Stimulated activated CD8-positive, alpha-beta memory T cell treated with anti-CD3 and anti-CD28 coated beads, Interleukin-15, amount 100 ng/mL, for 1 hour (primary cell): ENCODE data around the gene RFX3.

ENCODE experiments used
- DNase-seq: peaks from one replicate; pipeline ENCODE4 v3.0.0-alpha.2; 2020; ENCODE audit warnings: low read depth

RFX3 gene

DNA sequence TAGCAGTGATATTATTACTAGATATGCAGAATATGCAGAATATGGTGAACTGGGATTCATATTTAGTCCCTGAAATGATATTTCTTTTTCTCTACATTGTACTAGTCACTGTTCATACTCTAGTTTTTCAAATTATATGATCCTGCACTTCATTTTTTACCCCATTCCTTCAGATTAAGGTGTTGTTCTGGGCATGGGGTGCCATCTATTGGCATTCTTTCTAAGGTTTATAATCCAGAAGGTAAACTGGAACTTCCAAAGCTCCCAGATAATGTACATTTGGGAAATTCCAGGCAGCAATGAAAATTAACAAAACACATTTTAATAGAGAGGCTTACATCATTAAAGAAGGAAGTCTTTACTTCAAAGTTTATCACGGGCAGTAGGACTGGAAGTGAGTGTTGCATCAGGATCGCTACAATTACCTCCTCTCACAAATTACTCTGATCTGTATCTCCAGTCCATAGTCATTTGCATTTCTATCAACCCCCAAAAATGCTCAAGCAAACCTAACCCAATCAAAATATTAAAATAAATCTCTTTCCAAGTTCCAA, 12.5 kb downstream of the RFX3 start:
- no peak for DNase-seq

DNA sequence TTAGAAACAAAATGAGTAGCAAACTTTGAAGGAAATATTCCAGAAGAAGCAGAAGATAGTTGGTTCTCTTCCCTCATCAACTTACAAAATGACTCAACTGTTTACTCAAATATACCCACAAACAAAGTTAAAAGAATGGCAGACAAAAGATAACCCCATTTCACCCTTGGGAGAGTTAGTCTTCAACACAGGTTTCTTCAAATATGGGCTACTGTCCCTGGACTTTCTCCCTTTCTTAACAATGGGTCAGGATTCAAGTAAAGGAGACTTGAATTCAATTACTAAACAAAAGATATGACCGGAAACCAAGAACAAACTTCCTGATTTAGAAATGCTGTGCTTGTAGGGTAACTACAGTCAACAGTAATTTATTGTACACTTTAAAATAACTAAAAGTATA, 14.2 kb downstream of the RFX3 start:
- DNase-seq: no peak

DNA sequence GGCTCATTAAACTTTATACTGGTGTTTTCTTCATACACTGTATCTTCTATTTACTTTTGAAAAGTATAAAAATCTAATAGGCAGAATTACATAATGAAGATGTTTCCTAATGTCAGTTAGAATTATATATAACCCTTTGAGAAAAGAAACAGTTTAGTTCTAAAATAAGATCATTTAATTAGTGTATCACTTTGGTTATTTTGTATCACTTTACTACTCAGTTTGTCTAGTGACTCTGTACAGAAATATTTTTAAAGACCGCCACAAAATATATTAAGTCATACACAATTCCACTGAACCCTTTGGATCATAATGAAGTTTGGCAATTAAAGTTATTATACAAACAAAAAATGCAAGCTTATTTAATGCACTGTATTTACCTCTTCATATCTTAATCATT, 15.0 kb downstream of the RFX3 start:
- DNase-seq: no peak

DNA sequence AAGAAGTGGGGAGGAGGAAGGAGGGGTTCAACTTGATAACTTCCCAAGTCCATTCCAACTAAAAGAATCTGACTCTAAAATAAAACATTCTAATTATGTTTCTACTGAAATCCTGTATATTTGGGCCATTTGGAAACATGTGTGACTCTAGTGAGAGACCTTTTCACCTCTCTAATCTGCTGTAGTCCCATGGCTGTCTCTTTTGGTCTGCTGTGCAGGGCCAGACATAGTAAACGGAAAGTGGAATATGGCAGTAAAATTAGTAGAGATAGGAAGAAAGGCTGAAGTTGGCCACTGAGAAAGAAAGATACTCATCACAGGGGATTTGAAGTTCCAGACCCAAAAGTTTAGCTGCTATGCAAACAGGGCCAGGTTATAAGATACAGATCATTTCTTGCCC, 15.9 kb downstream of the RFX3 start:
- DNase-seq: no peak

DNA sequence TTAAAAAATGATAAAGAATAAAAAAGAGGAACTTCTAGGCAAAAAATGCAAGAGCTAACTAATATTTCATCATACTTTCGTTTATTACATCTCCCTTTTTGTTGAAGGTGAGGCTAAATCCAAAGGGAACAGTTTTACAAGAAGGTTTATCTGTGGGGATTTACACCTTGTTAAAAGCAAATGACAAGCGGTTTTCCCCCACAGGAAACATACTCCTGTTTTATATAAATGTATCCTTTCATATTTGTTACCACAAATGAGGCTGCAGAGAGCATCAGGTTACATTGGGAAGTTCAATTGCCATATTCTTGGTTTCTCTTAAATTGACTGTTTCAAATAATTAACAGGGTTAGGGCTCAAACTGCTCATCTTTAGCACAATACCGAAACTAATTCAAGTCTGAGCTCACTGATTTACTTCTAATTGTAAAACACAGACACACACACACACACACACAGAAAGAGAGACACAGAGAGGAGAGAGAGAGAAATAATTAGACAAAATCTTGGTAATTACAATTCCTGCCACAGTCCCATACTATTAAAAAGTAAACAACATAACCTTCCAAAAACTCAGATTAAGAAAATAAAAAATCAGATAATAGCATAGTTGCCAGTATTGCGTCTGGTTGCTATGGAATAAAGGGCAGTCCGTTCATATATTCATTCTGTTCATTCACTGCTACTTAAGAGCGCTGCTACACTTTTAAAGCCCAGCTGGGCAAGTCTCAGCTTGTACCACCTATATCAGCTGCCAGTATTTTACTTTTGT, 17.1 kb downstream of the RFX3 start:
- DNase-seq: no peak

DNA sequence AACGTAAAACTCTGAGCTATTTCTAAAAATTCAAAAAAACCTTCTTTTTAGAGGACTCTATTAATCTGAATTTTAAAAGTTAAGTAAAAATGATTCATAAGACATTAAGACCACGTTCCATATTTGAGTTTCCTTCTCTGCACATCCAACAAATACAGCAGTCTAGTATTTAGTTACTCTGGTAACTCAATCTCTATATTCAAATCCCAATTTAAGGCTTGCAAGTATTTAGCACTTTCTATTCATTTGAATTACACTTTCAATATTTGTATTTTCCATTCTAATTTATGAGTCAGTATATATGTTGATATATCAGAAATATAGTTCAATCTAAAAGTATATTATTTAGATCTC, 17.7 kb downstream of the RFX3 start:
- no peak for DNase-seq

DNA sequence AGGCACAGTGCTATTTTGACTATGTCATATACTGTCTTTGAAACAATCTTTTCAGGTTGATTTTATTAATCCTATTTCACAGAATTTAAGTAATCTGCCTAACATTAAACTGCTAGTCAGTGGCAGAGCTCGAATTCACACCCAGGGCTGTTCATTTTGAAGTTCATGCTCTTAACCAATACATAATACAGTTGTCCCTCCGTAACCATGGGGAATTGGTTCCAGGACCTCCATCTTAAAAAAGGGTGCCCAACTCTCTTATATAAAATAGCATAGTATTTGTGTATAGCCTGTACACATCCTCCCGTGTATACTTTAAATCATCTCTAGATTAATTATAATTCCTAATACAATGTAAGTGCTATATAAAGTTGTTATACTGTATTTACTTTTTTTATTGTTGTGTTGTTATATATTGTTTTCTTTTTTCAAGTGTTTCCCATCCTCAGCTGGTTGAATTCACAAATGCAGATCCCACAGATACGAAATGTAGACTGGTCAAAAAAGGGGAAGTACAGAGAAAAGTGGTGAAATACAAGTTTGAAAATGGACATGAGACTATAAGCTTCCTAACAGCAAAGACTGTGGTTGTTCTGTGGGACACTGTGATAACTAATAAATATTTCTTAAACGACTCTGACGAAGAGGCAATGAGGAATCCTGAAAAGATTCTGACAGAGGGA, 18.3 kb downstream of the RFX3 start:
- DNase-seq: no peak

DNA sequence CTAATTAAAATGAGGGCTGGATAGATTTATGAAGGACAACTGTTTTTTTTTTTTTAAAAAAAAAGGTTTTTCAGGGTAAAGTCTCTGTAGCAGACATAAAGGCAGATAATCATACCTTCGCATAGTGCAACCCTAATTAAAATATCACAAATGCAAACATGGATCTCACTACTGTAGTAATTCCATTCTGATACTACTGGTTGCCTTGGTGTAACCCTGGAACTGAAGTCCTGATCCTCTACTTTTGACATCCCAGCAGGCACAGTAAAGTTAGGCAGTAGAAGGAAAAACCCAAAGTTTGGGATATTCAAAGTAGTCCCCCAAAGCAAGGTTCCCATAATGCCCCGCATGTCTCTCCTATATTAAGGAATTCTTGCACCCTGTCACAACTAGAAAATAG, 19.6 kb downstream of the RFX3 start:
- DNase-seq: no peak

DNA sequence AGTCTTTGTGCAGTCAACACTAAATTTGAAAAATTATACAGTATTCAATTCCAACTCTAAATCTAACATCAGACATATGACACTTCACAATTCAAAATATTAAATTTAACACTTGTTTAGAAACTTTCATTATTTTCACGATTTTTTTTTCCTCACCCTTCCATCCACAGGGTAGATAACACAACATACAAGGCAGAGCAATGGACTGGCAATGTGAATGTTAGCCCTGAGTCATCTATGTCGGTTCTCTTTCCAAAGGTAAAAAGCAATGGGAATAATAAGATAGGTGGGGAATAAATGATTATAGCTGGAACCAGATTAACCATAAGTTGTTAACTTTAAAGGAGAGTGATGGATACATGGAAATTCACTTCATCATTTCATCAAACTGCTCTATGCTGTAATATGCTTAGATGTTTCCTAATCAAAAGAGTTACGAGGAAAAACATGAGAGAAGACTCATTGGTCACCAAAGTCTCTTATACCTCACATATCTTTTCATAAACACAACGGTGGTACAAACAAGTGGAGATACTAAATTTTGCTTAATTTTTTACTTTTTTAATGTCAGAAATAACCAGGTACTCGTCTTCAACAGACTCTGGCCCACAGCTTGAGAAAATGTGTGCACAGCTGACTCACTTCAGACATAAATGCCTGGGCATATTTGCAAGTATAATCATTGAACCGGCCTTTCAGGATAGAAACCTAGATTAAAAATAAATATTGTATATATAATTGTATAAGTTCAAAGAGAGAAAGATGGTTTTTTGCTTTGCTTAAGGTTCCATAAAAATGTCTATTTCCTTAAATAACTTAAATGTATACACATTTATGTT, 23.0 kb downstream of the RFX3 start:
- no peak for DNase-seq

DNA sequence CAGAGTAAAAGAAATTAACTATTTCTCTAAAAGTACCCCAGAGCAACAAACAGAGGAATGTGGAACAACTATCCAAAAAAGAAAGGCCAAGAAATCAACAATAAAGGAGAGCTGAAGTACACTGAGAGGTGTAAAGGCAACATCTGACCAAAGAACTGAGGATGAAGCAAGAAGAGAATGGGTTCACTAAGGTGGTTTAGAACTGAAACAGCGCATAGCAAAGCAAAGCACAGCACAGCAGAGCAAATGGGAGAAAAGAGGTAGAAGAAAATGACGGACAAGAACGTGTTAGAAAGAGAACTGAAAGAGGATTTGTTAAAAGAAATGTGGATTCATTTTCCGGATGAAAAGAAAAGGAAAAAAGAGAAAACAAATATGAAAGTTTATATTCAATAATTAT, 25.8 kb downstream of the RFX3 start:
- DNase-seq: no peak

DNA sequence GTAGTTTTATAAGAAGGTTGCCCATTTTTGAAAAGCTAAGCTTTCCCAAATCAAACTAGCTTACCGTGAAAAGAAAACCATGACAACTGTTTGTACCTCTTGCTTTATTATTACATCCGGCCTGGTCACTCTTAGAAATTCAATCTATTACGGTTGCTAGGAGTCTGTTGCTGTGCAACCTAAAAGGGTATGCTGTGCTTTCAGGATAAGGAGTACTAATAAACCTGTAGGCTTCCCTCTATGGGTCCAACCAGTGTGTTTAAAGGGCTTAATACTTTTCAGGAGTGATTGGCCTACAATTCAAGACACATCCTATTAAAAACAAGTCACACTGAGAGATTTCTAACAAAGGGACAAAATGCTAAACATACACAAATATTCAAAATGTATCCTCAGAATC, 27.1 kb downstream of the RFX3 start:
- DNase-seq: no peak

DNA sequence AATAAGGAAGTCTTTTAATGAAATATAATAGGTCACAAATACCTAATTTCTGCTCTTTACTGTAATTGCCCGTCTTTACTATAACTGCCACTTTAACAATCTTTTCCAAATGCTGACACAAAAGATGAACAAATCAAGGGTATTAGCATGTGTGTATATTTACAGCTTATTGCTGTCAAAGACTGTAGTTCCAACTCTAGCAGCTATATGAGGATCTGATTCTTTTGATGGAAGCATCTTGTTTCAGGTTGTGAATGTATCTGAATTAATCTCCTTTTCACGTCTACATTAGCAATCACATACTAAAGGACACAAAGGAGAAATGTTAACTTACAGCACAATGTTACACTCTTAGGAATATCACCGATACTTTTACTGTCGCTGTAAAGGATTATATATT, 27.9 kb downstream of the RFX3 start:
- DNase-seq: no peak

DNA sequence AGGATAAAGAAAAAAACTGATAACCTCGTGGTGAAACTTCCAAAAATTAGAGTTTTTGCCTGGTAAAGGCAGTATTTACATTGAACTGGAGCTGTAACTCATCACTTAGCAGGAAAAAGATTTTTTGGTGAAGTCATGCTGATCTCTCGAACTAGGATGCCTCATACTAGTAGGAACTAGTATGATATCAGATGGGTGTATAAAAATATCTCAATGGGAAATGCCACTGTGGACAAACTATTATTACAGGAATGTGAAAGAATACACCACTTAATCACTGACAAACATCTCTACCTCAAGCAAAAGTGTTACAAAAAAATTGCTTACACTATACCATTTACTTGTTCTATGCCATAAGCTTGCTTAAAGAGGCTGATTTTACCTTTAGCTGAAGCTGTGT, 28.4 kb downstream of the RFX3 start:
- DNase-seq: no peak

DNA sequence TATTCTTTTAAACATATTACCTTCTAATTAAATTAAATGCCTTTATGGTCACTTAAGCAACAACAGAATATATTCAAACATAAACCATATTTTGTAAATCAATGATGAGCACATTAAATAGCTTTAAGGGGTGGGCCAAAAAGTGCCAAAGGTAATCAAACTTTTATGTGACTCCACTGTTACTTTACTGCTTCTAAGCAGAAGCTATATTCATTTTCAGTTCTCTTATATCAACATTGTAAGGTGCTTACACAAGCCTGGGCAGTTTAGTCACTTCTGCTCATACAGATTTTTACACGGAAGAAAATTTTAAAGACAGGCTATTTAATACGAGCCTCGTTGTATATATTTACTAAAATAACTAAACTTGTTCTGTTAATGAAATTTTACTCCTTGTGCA, 29.9 kb downstream of the RFX3 start:
- no peak for DNase-seq

DNA sequence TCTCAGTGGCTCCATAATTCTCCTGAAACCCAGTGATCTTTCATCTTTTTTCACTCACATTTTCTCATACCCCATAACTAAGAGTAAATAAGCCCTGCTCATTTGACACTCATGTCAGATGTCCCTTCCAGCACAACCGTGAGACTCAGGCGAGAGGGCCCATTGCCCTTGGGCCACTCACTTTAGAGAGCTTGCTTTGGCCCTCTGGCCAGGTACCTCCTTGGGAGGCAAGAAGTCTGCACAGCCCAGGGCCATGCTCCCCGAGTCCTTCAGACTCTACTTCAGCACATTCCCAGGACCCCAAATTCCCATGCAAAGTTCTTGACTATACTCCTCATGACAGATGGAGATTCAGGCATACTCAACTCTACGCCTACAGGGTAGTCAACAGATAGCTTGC, 33.6 kb downstream of the RFX3 start:
- no peak for DNase-seq

DNA sequence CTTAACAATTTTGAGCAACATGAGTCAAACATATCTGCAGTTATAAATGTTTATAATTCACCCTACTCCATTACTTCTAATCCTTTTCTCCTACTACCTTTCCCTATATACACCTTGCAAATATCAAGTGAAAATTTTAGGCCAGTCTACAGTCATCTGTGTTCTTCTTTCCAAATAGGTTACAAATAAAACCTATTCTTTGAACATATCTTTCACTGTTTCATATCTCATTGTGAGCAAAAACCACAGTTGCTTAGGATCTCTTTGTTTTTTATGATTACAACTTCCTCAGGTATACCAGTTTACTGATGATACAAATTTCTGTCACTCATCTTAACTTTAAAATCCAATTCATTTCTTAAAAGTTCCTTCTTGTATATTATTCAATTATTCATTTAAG, 34.4 kb downstream of the RFX3 start:
- no peak for DNase-seq

DNA sequence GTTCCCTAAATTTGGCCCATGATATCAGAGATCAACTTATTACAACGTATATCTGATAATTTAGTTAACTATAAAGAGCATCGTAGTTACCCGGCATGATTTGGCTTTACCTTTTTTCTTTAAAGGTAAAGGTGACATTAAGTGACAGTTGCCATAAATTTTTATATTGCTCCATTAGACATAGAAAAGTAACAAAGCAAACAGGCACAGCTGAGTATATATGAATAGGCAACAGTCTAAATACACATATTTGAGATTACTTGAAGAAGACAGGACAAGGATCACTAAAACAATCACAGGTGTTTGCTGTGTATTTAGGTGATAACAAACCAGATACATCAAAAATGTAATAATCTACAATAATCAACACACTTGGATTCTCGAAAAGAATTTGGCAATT, 34.8 kb downstream of the RFX3 start:
- no peak for DNase-seq

DNA sequence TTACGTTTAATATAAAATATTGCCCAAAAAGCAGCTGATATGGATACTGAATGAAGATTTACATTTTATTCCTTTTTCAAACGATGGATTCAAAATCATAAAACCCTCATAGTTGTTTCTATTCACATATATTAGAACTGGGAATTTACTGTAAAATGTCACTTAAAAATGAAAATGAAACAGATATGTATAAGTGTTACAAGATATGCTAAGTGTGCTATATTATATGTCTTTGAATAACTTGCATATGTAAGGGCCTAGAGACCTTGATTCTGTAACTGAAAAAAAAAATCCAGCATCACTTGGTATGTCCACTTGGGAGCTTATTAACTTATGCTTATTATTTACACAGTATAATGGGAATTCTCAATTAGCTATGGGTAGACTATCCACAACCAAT, 43.2 kb downstream of the RFX3 start:
- no peak for DNase-seq

DNA sequence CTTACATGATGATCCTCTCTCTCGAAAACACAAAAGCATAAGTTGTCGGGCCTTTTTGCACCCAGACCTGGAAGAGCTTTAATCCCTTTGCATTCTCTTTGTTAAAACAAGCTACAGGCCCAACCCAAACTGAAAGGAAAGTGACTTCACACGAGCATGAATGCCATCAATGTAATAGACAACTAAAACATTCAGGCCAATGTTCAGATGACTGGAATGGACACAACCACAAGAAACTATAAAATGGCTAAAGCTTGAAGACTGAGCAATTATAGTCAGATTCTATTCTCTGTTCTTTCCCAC, 45.5 kb downstream of the RFX3 start:
- DNase-seq: no peak

DNA sequence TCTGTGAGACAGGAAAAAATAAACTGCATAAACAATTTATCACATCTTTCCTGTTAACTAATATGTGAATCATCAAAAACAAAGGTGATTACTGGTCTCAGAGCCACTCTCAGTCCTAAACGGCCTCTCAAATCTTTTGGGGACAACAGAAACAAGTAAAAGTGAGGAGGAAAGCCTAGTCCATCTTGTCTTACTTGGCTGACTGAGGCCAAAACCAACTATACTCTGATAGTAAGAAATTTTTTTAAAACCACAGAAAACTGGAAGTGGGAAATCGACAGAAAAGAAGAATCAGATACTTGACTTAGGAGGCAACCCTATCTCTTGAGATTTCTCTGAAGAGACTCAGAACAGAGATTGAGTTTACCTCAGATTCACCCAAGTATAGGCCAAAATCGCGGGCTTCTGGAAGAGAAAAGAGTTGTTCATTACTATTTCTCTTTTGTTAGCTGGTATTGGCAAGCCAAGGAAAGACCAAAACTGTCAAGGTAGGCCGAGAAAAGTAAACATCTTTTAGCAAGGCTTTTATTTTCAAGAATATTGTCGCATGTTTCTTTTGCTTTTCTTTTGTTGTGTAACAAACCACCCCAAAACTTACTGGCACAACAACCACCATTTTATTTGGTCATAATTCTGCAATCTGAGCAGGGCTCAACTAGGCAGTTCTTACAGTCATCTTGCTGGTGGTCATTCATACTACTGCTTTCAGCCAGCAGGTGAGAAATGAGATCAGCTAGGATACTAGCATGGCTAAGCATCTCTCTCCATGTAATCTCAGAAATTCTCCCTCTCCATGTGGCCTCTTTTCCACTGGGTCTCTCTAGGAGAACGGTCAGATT, 46.1 kb downstream of the RFX3 start:
- DNase-seq: no peak

DNA sequence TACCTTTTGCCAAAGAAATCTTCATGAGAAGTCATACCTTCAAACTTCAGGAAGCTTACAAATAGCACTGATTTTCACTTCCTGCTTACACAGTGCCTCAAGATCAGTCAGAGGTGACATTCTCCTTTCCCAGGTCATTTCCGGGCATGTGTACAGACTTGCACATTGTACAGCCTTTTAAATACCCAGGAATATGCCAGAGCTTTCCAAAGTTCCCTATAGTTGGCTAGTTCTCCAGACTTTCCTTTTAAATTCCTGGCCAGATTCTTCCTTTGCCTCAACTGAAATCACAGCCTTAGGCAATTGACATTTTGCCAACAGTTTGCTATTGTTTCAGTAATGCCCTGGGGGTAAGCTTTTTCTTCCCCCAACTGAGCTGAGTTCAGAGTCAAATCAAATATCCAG, 47.2 kb downstream of the RFX3 start:
- no peak for DNase-seq

DNA sequence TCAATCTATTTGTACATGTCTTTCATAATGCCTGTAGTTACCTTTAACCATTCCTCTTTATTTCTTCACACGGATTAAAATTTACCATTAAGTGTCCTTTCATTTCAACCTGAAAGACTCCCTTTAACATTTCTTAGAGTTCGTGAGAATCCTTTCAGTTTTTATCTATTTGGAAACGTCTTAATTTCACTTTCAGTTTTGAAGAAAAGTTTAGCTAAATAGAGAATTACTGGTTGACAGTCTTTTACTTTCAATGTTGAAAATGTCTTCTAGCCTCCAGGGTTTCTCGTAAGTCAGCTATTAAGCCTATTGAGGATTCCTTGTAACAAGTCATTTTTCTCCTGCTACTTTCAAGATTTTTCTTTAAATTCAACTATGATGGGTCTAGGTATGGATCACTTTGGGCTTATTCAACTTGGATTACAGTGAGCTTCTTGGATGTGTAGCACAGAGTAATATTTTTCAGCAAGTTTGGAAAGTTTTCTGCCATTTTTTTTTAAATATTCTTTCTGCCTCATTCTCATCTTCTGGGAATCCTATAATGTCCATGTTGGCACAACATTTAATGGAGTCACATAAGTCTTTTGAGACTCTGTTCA, 48.5 kb downstream of the RFX3 start:
- DNase-seq: no peak
